ENCODE results near the gene C4BPA.

C4BPA gene

GRCh38 chr1:207179036-207179435 is 75.0 kb downstream of the C4BPA start:
- Mint-ChIP-seq H3K4me3 (no peak overlapping the region), H3K27ac (no peak overlapping the region), H3K36me3 (ENCODE audit: low read depth) (no peaks in the 10 kb centered on the region), H3K4me1 (no peaks in the 10 kb centered on the region), H3K9me3 (no peaks in the 10 kb centered on the region), H3K27me3 (ENCODE audit: low read depth, poor library complexity) (peaks cover 6% of the 10 kb centered on the region)
- TF ChIP-seq CTCF (IDR thresholded peaks at IDR 0.05) = no peak
- DNase-seq = no peak

- no peak for TF ChIP-seq CTCF (IDR thresholded peaks at IDR 0.05)
- Mint-ChIP-seq H3K9me3 (no peaks in the 10 kb centered on the region), H3K4me1 (no peaks in the 10 kb centered on the region), H3K27ac (no peak overlapping the region), H3K27me3 (ENCODE audit: low read depth, poor library complexity) (peaks cover 6% of the 10 kb centered on the region), H3K36me3 (ENCODE audit: low read depth) (no peaks in the 10 kb centered on the region), H3K4me3 (no peak overlapping the region)
- DNase-seq = no peak
Observed at GRCh38 chr1:207181847-207182246, 77.8 kb downstream of the C4BPA start.

GRCh38 chr1:207186503-207186902 is 82.5 kb downstream of the C4BPA start:
- Mint-ChIP-seq H3K27me3 (ENCODE audit: low read depth, poor library complexity) (no peaks in the 10 kb centered on the region), H3K27ac (no peak overlapping the region), H3K4me1 (no peaks in the 10 kb centered on the region), H3K9me3 (no peaks in the 10 kb centered on the region), H3K4me3 (no peak overlapping the region), H3K36me3 (ENCODE audit: low read depth) (no peaks in the 10 kb centered on the region)
- DNase-seq = no peak
- TF ChIP-seq CTCF (IDR thresholded peaks at IDR 0.05) = no peak

GRCh38 chr1:207188901-207189300 is 84.9 kb downstream of the C4BPA start:
- H3K4me3 Mint-ChIP-seq = no peak overlapping the region
- no peak for DNase-seq
- no peaks in the 10 kb centered on the region for H3K4me1 Mint-ChIP-seq
- TF ChIP-seq CTCF (IDR thresholded peaks at IDR 0.05) = no peak
- no peaks in the 10 kb centered on the region for H3K36me3 Mint-ChIP-seq (ENCODE audit: low read depth)
- no peak overlapping the region for H3K27ac Mint-ChIP-seq
- H3K27me3 Mint-ChIP-seq (ENCODE audit: low read depth, poor library complexity) = peaks cover 7% of the 10 kb centered on the region
- no peaks in the 10 kb centered on the region for H3K9me3 Mint-ChIP-seq

- no peak for DNase-seq
- Mint-ChIP-seq H3K4me1 (no peaks in the 10 kb centered on the region), H3K4me3 (no peak overlapping the region), H3K9me3 (peaks cover 5% of the 10 kb centered on the region), H3K27ac (no peak overlapping the region), H3K36me3 (ENCODE audit: low read depth) (no peaks in the 10 kb centered on the region), H3K27me3 (ENCODE audit: low read depth, poor library complexity) (peaks cover 7% of the 10 kb centered on the region)
- no peak for TF ChIP-seq CTCF (IDR thresholded peaks at IDR 0.05)
Observed at GRCh38 chr1:207191061-207191460, 87.0 kb downstream of the C4BPA start.

- no peaks in the 10 kb centered on the region for H3K36me3 Mint-ChIP-seq (ENCODE audit: low read depth)
- H3K4me3 Mint-ChIP-seq = no peak overlapping the region
- H3K27me3 Mint-ChIP-seq (ENCODE audit: low read depth, poor library complexity) = peaks cover 7% of the 10 kb centered on the region
- TF ChIP-seq CTCF (IDR thresholded peaks at IDR 0.05) = no peak
- H3K9me3 Mint-ChIP-seq = peaks cover 5% of the 10 kb centered on the region
- H3K4me1 Mint-ChIP-seq = no peaks in the 10 kb centered on the region
- no peak overlapping the region for H3K27ac Mint-ChIP-seq
- no peak for DNase-seq
Observed at GRCh38 chr1:207191776-207192175, 87.7 kb downstream of the C4BPA start.
